ENCODE measurements around the gene TNS4.

The TNS4 gene

GRCh38 chr17:40533896-40534295 lies 32.5 kb upstream of the TNS4 start:
- Histone ChIP-seq H3K9me3 (ENCODE audit: insufficient read depth, low read length, severe bottlenecking) (no peaks in the 10 kb centered on the region), H3K27me3 (ENCODE audit: insufficient read depth, low read length, poor library complexity) (no peaks in the 10 kb centered on the region), H3K4me3 (ENCODE audit: low read depth in 1 of 2, low read length in 2 of 2) (peak overlapping the region in 1 of 2 experiments; percentile 45; a peak in 2 of 4 replicates), H3K4me2 (ENCODE audit: insufficient read depth, low read length) (peak overlapping the region; percentile 56), H2AFZ (ENCODE audit: low read depth, low read length) (peak overlapping the region; percentile 70; the same call in 1 of the 2 replicates), H3K4me1 (ENCODE audit: insufficient read depth, low read length) (peaks cover 78% of the 10 kb centered on the region), H3K9ac (ENCODE audit: low read depth, low read length) (peak overlapping the region; percentile 44), H3K27ac (ENCODE audit: low read length) (peak overlapping the region; percentile 89), H3K36me3 (ENCODE audit: insufficient read depth, low read length) (no peaks in the 10 kb centered on the region), H4K20me1 (ENCODE audit: insufficient read depth, low read length) (no peaks in the 10 kb centered on the region), H3K79me2 (ENCODE audit: insufficient read depth, low read length) (no peaks in the 10 kb centered on the region)
- TF ChIP-seq EZH2 (IDR thresholded peaks at IDR 0.05; ENCODE audit: borderline replicate concordance, low read depth, low read length, severe bottlenecking) (no peak), CTCF (IDR thresholded peaks at IDR 0.05; ENCODE audit: borderline replicate concordance, extremely low read depth, low read length, poor library complexity, severe bottlenecking) (no peak)
- no peak for DNase-seq
- ATAC-seq (ENCODE audit: insufficient read depth, low read depth), result no peak

GRCh38 chr17:40532520-40533253 lies 31.3 kb upstream of the TNS4 start:
- Histone ChIP-seq H4K20me1 (ENCODE audit: insufficient read depth, low read length) (no peaks in the 10 kb centered on the region), H3K79me2 (ENCODE audit: insufficient read depth, low read length) (no peaks in the 10 kb centered on the region), H3K27me3 (ENCODE audit: insufficient read depth, low read length, poor library complexity) (no peaks in the 10 kb centered on the region), H3K9me3 (ENCODE audit: insufficient read depth, low read length, severe bottlenecking) (no peaks in the 10 kb centered on the region), H2AFZ (ENCODE audit: low read depth, low read length) (peak overlapping the region; percentile 48), H3K4me2 (ENCODE audit: insufficient read depth, low read length) (peak overlapping the region; percentile 56), H3K4me1 (ENCODE audit: insufficient read depth, low read length) (peaks cover 66% of the 10 kb centered on the region), H3K4me3 (ENCODE audit: low read depth in 1 of 2, low read length in 2 of 2) (peak overlapping the region in 1 of 2 experiments; percentile 21; a peak in 1 of 4 replicates), H3K9ac (ENCODE audit: low read depth, low read length) (peak overlapping the region; percentile 44; the same call in 1 of the 2 replicates), H3K36me3 (ENCODE audit: insufficient read depth, low read length) (no peaks in the 10 kb centered on the region), H3K27ac (ENCODE audit: low read length) (peak overlapping the region; percentile 89)
- ATAC-seq (ENCODE audit: insufficient read depth, low read depth), result no peak
- no peak for TF ChIP-seq CTCF (IDR thresholded peaks at IDR 0.05; ENCODE audit: borderline replicate concordance, extremely low read depth, low read length, poor library complexity, severe bottlenecking)
- no peak for TF ChIP-seq EZH2 (IDR thresholded peaks at IDR 0.05; ENCODE audit: borderline replicate concordance, low read depth, low read length, severe bottlenecking)
- DNase-seq, result no peak

- 0 out of 3 replicates have a peak, but pooled peaks have one; percentile 11 for ATAC-seq (ENCODE audit: insufficient read depth, low read depth)
- 0 out of 2 replicates have a peak overlapping the region, but pooled peaks have one; percentile 7 for H3K9ac ChIP-seq (ENCODE audit: low read depth, low read length)
- peak overlapping the region; percentile 15; the same call in 1 of the 2 replicates for H2AFZ ChIP-seq (ENCODE audit: low read depth, low read length)
Observed at GRCh38 chr17:40531051-40531991, 29.9 kb upstream of the TNS4 start.

More at GRCh38 chr17:40531051-40531991, 29.9 kb upstream of the TNS4 start:
- Histone ChIP-seq H3K27ac (ENCODE audit: low read length) (peak overlapping the region; percentile 89), H3K4me1 (ENCODE audit: insufficient read depth, low read length) (peaks cover 52% of the 10 kb centered on the region), H3K4me2 (ENCODE audit: insufficient read depth, low read length) (no peak overlapping the region), H4K20me1 (ENCODE audit: insufficient read depth, low read length) (no peaks in the 10 kb centered on the region), H3K9me3 (ENCODE audit: insufficient read depth, low read length, severe bottlenecking) (no peaks in the 10 kb centered on the region), H3K79me2 (ENCODE audit: insufficient read depth, low read length) (no peaks in the 10 kb centered on the region), H3K36me3 (ENCODE audit: insufficient read depth, low read length) (no peaks in the 10 kb centered on the region), H3K27me3 (ENCODE audit: insufficient read depth, low read length, poor library complexity) (no peaks in the 10 kb centered on the region), H3K4me3 (ENCODE audit: low read depth in 1 of 2, low read length in 2 of 2) (no peak overlapping the region)
- TF ChIP-seq EZH2 (IDR thresholded peaks at IDR 0.05; ENCODE audit: borderline replicate concordance, low read depth, low read length, severe bottlenecking), result no peak
- TF ChIP-seq CTCF (IDR thresholded peaks at IDR 0.05; ENCODE audit: borderline replicate concordance, extremely low read depth, low read length, poor library complexity, severe bottlenecking), result no peak
- peak; percentile 64 for DNase-seq

All from DND-41 (cell line).